HEK293 (cell line): ENCODE measurements around the gene FALEC.

Experiments
- CTCF ChIA-PET: fragments of 350-600 bp; formaldehyde crosslinking; extraction: SDS; loops from one replicate; lab custom pipeline; 2021; ENCODE audit warnings: antibody characterized with exemption; lab: Yijun Ruan, JAX
- POLR2A ChIA-PET: fragments of 300-600 bp; formaldehyde crosslinking; extraction: SDS; loops from one replicate; lab custom pipeline; 2020; ENCODE audit warnings: antibody characterized with exemption, inconsistent platforms; lab: Yijun Ruan, JAX
- H3K27ac ChIP-seq: fragments of 200-500 bp; sonication (Bioruptor generic); 2 replicates; pipeline ENCODE4 v1.5.1; 2014; ENCODE audit warnings: low read depth, low read length, control low read depth, inconsistent platforms; ENCODE audit errors: extremely low read depth
- H3K36me3 ChIP-seq, 2 experiments: fragments of 200-500 bp in 1 of 2; sonication (Bioruptor generic) in 1 of 2; 1 replicate in 1 of 2; 2 replicates in 1 of 2; pipeline ENCODE4 v1.5.1; 2014 to 2017; ENCODE audit warnings: inconsistent platforms in 2 of 2, low read length in 2 of 2; ENCODE audit not compliant: control insufficient read depth in 2 of 2, insufficient read depth in 1 of 2
- H3K4me1 ChIP-seq: fragments of 200-500 bp; sonication (Bioruptor generic); 2 replicates; pipeline ENCODE4 v1.5.1; 2014; ENCODE audit warnings: mild to moderate bottlenecking, low read length, inconsistent platforms; ENCODE audit not compliant: control insufficient read depth, insufficient read depth
- H3K4me3 ChIP-seq: 2 replicates; pipeline ENCODE4 v1.5.1; 2011; ENCODE audit warnings: low read depth, mild to moderate bottlenecking, control low read depth, low read length, moderate library complexity
- H3K9me3 ChIP-seq: fragments of 200-500 bp; sonication (Bioruptor generic); 2 replicates; pipeline ENCODE4 v1.5.1; 2014; ENCODE audit warnings: low read depth, low read length, inconsistent platforms; ENCODE audit not compliant: control insufficient read depth, insufficient read depth
- FEZF1 ChIP-seq: fragments of 450-650 bp; formaldehyde crosslinking; IDR thresholded peaks from 2 replicates; pipeline ENCODE4 v1.5.1; 2016; ENCODE audit warnings: missing biosample characterization, missing genetic modification characterization
- KLF16 ChIP-seq: fragments of 450-650 bp; formaldehyde crosslinking; IDR thresholded peaks from 2 replicates; pipeline ENCODE4 v1.5.1; 2017; ENCODE audit warnings: missing biosample characterization, missing genetic modification characterization
- MZF1 ChIP-seq: fragments of 450-650 bp; formaldehyde crosslinking; IDR thresholded peaks from 2 replicates; pipeline ENCODE4 v1.5.1; 2017; ENCODE audit warnings: missing biosample characterization, missing genetic modification characterization, borderline replicate concordance
- WT1 ChIP-seq: fragments of 450-650 bp; formaldehyde crosslinking; IDR thresholded peaks from 2 replicates; pipeline ENCODE4 v1.5.1; 2016; ENCODE audit warnings: missing biosample characterization, missing genetic modification characterization
- ZFHX2 ChIP-seq: fragments of 450-650 bp; formaldehyde crosslinking; conservative IDR thresholded peaks from 2 replicates; pipeline ENCODE4 v1.5.1; 2016; ENCODE audit warnings: missing biosample characterization, missing genetic modification characterization
- ZFP3 ChIP-seq: fragments of 450-650 bp; formaldehyde crosslinking; IDR thresholded peaks from 2 replicates; pipeline ENCODE4 v1.5.1; 2016; ENCODE audit warnings: low read depth, missing biosample characterization, missing genetic modification characterization
- ZNF184 ChIP-seq: fragments of 450-650 bp; IDR thresholded peaks from 2 replicates; pipeline ENCODE4 v1.5.1; 2018; ENCODE audit warnings: missing biosample characterization, mild to moderate bottlenecking, missing genetic modification characterization
- ZNF19 ChIP-seq: fragments of 450-650 bp; formaldehyde crosslinking; IDR thresholded peaks from 2 replicates; pipeline ENCODE4; 2016; ENCODE audit warnings: missing biosample characterization, missing genetic modification characterization, low read depth
- ZNF223 ChIP-seq: fragments of 450-650 bp; formaldehyde crosslinking; IDR thresholded peaks from 2 replicates; pipeline ENCODE4 v1.5.1; 2016; ENCODE audit warnings: missing biosample characterization, missing genetic modification characterization
- ZNF350 ChIP-seq: fragments of 450-650 bp; formaldehyde crosslinking; IDR thresholded peaks from 2 replicates; pipeline ENCODE4 v1.5.0; 2017; ENCODE audit warnings: missing biosample characterization, mild to moderate bottlenecking, missing genetic modification characterization
- ZNF416 ChIP-seq: fragments of 450-650 bp; formaldehyde crosslinking; IDR thresholded peaks from 2 replicates; pipeline ENCODE4 v1.5.1; 2016; ENCODE audit warnings: missing biosample characterization, missing genetic modification characterization
- ZNF473 ChIP-seq: fragments of 450-650 bp; formaldehyde crosslinking; IDR thresholded peaks from 2 replicates; pipeline ENCODE4 v1.5.1; 2017; ENCODE audit warnings: missing biosample characterization, missing genetic modification characterization
- ZNF677 ChIP-seq: fragments of 450-650 bp; IDR thresholded peaks from 2 replicates; pipeline ENCODE4 v1.5.0; 2018; ENCODE audit warnings: missing biosample characterization, mild to moderate bottlenecking, missing genetic modification characterization, moderate library complexity
- ZSCAN23 ChIP-seq: fragments of 450-650 bp; formaldehyde crosslinking; IDR thresholded peaks from 2 replicates; pipeline ENCODE4 v1.5.1; 2016; ENCODE audit warnings: missing biosample characterization, missing genetic modification characterization
- TF ChIP-seq, protein P1 (sequence below): fragments of 450-650 bp; formaldehyde crosslinking; IDR thresholded peaks from 2 replicates; pipeline ENCODE4 v1.5.1; 2017; ENCODE audit warnings: missing biosample characterization, missing genetic modification characterization
- TF ChIP-seq, protein P2 (sequence below): fragments of 450-650 bp; formaldehyde crosslinking; IDR thresholded peaks from 2 replicates; pipeline ENCODE4 v1.5.1; 2017; ENCODE audit warnings: missing biosample characterization, missing genetic modification characterization
- TF ChIP-seq, protein P3 (sequence below): fragments of 450-650 bp; formaldehyde crosslinking; optimal IDR thresholded peaks from 2 replicates; pipeline ENCODE3; 2016; ENCODE audit warnings: missing biosample characterization, mild to moderate bottlenecking, missing genetic modification characterization
- TF ChIP-seq, protein P4 (sequence below): fragments of 450-650 bp; formaldehyde crosslinking; IDR thresholded peaks from 2 replicates; pipeline ENCODE4; 2016; ENCODE audit warnings: missing biosample characterization, missing genetic modification characterization
- TF ChIP-seq, protein P5 (sequence below): fragments of 450-650 bp; formaldehyde crosslinking; IDR thresholded peaks from 2 replicates; pipeline ENCODE4 v1.5.1; 2016; ENCODE audit warnings: missing biosample characterization, missing genetic modification characterization

FALEC gene

DNA sequence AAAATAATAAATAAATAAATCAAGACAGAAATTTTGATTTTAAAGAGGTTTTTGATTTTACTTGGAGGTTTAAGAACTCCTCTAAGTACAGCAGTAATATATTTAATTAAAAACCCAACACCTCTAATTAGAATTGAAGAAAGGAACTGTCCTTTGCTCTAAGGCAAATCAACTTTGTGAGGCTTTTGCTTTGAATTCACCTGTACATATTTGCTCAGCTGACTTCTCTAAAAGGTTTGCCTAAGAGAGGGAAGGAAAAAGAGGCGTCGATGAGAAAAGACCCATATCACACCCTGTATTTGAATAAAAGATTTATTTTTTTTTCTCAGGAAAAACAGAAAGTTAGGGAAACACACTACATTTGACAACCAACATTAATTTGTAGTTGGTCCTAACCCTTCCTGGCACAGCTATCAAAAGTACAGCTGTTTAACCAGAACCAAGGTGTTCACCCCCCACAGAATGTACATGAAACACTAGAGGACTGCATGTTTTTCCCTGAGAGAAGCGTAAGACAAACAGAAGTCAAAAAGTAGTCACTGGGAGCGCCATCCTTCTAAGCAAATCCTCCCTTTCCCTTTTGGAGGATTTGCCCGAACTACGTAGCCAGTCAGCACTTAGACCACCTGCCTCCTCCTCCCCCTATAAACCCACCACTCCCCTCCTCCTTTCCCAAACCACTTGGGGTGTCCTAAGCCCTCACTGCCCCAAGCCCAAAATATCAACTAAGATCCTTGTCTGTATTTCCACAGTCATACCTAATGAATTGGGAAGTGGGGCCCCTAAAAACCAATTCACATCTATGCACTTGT is 58.9 kb downstream of the FALEC start:
- TF ChIP-seq, protein P1, sequence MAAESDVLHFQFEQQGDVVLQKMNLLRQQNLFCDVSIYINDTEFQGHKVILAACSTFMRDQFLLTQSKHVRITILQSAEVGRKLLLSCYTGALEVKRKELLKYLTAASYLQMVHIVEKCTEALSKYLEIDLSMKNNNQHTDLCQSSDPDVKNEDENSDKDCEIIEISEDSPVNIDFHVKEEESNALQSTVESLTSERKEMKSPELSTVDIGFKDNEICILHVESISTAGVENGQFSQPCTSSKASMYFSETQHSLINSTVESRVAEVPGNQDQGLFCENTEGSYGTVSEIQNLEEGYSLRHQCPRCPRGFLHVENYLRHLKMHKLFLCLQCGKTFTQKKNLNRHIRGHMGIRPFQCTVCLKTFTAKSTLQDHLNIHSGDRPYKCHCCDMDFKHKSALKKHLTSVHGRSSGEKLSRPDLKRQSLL (tag by site-specific recombination), result no peak
- TF ChIP-seq ZNF19, result no peak
- TF ChIP-seq, protein P2, sequence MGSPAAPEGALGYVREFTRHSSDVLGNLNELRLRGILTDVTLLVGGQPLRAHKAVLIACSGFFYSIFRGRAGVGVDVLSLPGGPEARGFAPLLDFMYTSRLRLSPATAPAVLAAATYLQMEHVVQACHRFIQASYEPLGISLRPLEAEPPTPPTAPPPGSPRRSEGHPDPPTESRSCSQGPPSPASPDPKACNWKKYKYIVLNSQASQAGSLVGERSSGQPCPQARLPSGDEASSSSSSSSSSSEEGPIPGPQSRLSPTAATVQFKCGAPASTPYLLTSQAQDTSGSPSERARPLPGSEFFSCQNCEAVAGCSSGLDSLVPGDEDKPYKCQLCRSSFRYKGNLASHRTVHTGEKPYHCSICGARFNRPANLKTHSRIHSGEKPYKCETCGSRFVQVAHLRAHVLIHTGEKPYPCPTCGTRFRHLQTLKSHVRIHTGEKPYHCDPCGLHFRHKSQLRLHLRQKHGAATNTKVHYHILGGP (tag by site-specific recombination), result no peak
- TF ChIP-seq, protein P3, sequence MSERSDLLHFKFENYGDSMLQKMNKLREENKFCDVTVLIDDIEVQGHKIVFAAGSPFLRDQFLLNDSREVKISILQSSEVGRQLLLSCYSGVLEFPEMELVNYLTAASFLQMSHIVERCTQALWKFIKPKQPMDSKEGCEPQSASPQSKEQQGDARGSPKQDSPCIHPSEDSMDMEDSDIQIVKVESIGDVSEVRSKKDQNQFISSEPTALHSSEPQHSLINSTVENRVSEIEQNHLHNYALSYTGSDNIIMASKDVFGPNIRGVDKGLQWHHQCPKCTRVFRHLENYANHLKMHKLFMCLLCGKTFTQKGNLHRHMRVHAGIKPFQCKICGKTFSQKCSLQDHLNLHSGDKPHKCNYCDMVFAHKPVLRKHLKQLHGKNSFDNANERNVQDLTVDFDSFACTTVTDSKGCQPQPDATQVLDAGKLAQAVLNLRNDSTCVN (tag by site-specific recombination), result no peak
- TF ChIP-seq, protein P4, sequence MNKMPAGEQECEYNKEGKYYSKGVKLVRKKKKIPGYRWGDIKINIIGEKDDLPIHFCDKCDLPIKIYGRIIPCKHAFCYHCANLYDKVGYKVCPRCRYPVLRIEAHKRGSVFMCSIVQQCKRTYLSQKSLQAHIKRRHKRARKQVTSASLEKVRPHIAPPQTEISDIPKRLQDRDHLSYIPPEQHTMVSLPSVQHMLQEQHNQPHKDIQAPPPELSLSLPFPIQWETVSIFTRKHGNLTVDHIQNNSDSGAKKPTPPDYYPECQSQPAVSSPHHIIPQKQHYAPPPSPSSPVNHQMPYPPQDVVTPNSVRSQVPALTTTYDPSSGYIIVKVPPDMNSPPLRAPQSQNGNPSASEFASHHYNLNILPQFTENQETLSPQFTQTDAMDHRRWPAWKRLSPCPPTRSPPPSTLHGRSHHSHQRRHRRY, result no peak
- TF ChIP-seq ZNF184, result no peak
- TF ChIP-seq ZSCAN23 (tag by site-specific recombination), result no peak
- TF ChIP-seq, all 188 proteins: peak for 0
- ChIA-PET POLR2A (interaction anchor here (13.5 kb wide), 1 partner anchor 12 kb away, joined by 272 read pairs; no protein-coding TSS in a partner anchor), CTCF (interaction anchor here (0.6 to 14.0 kb wide), 3 partner anchors 15 to 251 kb away, joined by 3 to 135 read pairs (median 3); no protein-coding TSS in a partner anchor)
- no peak overlapping the region for H3K4me3 ChIP-seq
- H3K27ac ChIP-seq, result no peak overlapping the region
- H3K9me3 ChIP-seq, result no peaks in the 10 kb centered on the region
- peaks cover 0 to 65% of the 10 kb centered on the region in 2 experiments for H3K36me3 ChIP-seq
- no peaks in the 10 kb centered on the region for H3K4me1 ChIP-seq

DNA sequence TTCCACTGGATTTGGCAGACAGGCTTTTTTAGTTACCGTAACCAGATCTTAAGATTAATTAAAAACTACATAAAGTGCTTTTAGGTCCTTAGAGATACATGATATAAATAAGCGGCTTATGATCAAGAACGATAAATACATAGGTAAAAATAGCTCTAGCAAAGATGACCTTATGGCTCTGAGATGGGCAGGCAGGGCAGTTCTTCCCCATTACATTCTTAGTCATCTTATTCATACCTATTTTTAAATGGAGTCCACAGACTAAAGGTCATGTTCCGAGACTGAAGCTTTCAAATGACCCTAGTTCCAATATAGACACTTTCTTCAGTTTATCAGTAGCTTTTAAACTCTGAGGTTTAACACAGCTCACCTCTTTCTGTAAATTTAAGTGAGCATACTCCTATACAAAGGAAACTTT is 59.5 kb downstream of the FALEC start:
- POLR2A ChIA-PET, result interaction anchor here (13.5 kb wide), 1 partner anchor 13 kb away, joined by 272 read pairs; no protein-coding TSS in a partner anchor
- no peak overlapping the region for H3K27ac ChIP-seq
- CTCF ChIA-PET, result interaction anchor here (14.0 kb wide), 1 partner anchor 16 kb away, joined by 135 read pairs; no protein-coding TSS in a partner anchor
- H3K4me3 ChIP-seq, result no peak overlapping the region
- no peak for TF ChIP-seq ZNF416 (tag by site-specific recombination)
- TF ChIP-seq ZFHX2 (tag by site-specific recombination), result no peak
- no peak for TF ChIP-seq FEZF1 (tag by site-specific recombination)
- TF ChIP-seq ZNF350 (tag by site-specific recombination), result no peak
- no peak for TF ChIP-seq ZNF223 (tag by site-specific recombination)
- TF ChIP-seq ZNF473 (tag by site-specific recombination), result no peak
- no peak for TF ChIP-seq MZF1 (tag by site-specific recombination)
- no peak for TF ChIP-seq WT1
- TF ChIP-seq KLF16 (tag by site-specific recombination), result no peak
- no peak for TF ChIP-seq ZFP3 (tag by site-specific recombination)
- no peak for TF ChIP-seq ZNF677 (tag by site-specific recombination)
- TF ChIP-seq, protein P5, sequence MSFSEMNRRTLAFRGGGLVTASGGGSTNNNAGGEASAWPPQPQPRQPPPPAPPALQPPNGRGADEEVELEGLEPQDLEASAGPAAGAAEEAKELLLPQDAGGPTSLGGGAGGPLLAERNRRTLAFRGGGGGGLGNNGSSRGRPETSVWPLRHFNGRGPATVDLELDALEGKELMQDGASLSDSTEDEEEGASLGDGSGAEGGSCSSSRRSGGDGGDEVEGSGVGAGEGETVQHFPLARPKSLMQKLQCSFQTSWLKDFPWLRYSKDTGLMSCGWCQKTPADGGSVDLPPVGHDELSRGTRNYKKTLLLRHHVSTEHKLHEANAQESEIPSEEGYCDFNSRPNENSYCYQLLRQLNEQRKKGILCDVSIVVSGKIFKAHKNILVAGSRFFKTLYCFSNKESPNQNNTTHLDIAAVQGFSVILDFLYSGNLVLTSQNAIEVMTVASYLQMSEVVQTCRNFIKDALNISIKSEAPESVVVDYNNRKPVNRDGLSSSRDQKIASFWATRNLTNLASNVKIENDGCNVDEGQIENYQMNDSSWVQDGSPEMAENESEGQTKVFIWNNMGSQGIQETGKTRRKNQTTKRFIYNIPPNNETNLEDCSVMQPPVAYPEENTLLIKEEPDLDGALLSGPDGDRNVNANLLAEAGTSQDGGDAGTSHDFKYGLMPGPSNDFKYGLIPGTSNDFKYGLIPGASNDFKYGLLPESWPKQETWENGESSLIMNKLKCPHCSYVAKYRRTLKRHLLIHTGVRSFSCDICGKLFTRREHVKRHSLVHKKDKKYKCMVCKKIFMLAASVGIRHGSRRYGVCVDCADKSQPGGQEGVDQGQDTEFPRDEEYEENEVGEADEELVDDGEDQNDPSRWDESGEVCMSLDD (tag by site-specific recombination), result no peak
- H3K4me1 ChIP-seq, result no peaks in the 10 kb centered on the region
- peaks cover 0 to 65% of the 10 kb centered on the region in 2 experiments for H3K36me3 ChIP-seq
- H3K9me3 ChIP-seq, result no peaks in the 10 kb centered on the region
